Measurements from ENCODE around the gene AGBL4.

AGBL4 gene

DNA sequence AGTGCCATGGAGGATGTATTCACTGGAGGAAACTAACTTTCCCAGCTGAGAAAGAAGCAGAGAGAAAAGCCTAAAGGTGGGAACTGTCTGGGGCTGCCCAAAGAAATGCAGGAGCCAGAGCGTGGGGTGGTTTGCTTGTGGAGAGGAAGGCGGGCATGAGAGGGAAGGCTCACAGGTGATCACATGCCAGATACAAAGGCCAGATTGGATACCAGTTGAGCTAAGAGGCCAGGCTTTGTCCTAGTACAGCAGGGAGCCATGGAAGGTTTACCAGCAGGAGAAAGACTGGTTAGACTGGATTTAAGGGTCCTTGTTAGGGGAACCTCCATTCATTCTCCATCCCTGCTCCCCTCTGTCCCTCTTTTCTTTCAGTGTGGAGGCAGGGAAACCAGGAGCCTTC lies 1313.4 kb downstream of the AGBL4 start:
- Histone ChIP-seq H3K27ac (no peak overlapping the region), H3K9ac (no peak overlapping the region), H4K20me1 (no peaks in the 10 kb centered on the region), H3K4me1 (no peaks in the 10 kb centered on the region), H3K27me3 (no peaks in the 10 kb centered on the region), H3K4me3 (no peak overlapping the region), H3K4me2 (no peak overlapping the region), H3K36me3 (no peaks in the 10 kb centered on the region), H3K9me3 (replicated peaks in 1 of 11) (no peaks in the 10 kb centered on the region)
- no peak for TF ChIP-seq Cebpa-rat (IDR thresholded peaks at IDR 0.05)

DNA sequence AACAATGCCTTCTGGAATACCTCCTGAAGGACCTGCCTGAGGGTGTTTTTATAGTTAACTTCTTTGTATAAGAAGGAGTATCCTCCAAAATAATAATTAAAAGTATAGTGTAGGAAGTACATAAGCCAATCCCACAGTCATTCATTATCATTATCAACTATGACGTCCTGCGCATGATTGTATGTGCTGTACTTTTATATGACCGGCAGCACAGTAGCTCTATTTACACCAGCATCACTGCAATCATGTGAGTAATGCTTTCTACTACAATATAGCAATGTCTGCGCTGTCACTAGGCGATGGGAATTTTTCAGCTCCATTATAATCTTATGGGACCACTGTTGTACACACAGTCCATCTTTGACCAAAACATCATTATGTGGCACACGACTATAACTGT lies 1319.0 kb downstream of the AGBL4 start:
- Histone ChIP-seq H3K27me3 (no peaks in the 10 kb centered on the region), H3K4me1 (peaks cover 0 to 6% (median 0%) of the 10 kb centered on the region in 10 experiments; a peak in 5 of 20 replicates), H3K4me2 (no peak overlapping the region), H3K9me3 (replicated peaks in 1 of 11) (no peaks in the 10 kb centered on the region), H4K20me1 (no peaks in the 10 kb centered on the region), H3K4me3 (no peak overlapping the region), H3K27ac (no peak overlapping the region), H3K36me3 (no peaks in the 10 kb centered on the region), H3K9ac (no peak overlapping the region)
- TF ChIP-seq Cebpa-rat (IDR thresholded peaks at IDR 0.05) = no peak

DNA sequence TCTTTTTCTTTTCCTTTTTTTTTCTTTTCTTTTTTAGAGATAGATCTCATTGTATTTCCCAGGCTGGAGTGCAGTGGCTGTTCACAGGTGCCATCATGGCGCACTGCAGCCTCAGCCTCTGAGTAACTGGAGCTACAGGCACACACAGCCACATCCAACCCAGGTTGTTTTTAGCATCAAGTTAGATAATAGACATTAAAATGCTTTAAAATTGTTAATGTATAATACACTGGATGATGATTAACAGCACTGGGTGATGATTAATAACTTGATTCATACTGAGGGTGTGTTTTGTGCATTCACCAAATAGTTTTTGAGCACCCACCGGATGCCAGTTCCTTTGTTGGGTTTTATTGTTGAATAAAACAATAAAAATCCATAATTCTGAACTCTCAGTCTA lies 1322.3 kb downstream of the AGBL4 start:
- H3K27me3 ChIP-seq = no peaks in the 10 kb centered on the region
- H3K36me3 ChIP-seq = no peaks in the 10 kb centered on the region
- H3K9me3 ChIP-seq (replicated peaks in 1 of 11) = no peaks in the 10 kb centered on the region
- H3K4me2 ChIP-seq = no peak overlapping the region
- H3K27ac ChIP-seq = no peak overlapping the region
- no peak for TF ChIP-seq Cebpa-rat (IDR thresholded peaks at IDR 0.05)
- no peak overlapping the region for H3K9ac ChIP-seq
- no peak overlapping the region for H3K4me3 ChIP-seq
- H3K4me1 ChIP-seq = peaks cover 0 to 14% (median 6%) of the 10 kb centered on the region in 10 experiments; a peak in 13 of 20 replicates
- no peaks in the 10 kb centered on the region for H4K20me1 ChIP-seq

DNA sequence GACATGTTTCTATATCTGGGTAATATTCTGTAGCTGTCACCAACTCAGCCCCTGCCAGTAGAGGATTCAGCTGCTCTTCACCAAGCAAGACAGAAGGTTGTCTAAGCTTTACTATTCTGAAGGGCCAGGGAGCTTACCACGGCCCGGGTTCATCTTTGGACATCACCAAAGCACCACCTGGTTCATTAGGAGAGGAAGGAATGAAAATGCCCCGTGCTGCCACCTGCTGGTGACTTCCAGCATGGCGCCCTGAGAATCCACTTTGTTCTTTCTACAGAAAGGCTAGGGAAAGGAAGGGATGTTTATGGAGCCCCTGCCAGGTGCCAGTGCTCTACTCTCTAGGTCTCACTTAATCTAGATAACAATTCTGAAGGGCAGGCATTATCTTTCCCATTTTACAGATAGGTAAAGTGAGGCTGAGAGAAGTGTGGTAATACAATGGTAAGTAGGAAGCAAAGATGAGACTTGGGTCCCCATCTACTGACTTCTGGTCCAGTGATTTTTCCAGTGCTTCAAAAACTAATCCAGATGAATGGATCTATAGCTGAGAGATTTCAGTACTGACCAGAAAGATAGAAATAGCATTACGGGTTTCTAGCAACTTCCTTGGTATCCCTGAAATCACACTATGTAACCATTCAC lies 1326.6 kb downstream of the AGBL4 start:
- no peak for TF ChIP-seq Cebpa-rat (IDR thresholded peaks at IDR 0.05)
- no peaks in the 10 kb centered on the region for H3K27me3 ChIP-seq
- peak overlapping the region in 9 of 11 experiments; percentile 4 to 57 (median 23); a peak in 14 of 22 replicates for H3K4me2 ChIP-seq
- H3K36me3 ChIP-seq = no peaks in the 10 kb centered on the region
- no peak overlapping the region for H3K9ac ChIP-seq
- H3K4me1 ChIP-seq = peaks cover 0 to 37% (median 18%) of the 10 kb centered on the region in 10 experiments; a peak in 13 of 20 replicates
- H3K9me3 ChIP-seq (replicated peaks in 1 of 11) = no peaks in the 10 kb centered on the region
- no peaks in the 10 kb centered on the region for H4K20me1 ChIP-seq
- peak overlapping the region in 3 of 11 experiments; percentile 12 to 31 (median 27); a peak in 1 of 22 replicates for H3K27ac ChIP-seq
- no peak overlapping the region for H3K4me3 ChIP-seq

DNA sequence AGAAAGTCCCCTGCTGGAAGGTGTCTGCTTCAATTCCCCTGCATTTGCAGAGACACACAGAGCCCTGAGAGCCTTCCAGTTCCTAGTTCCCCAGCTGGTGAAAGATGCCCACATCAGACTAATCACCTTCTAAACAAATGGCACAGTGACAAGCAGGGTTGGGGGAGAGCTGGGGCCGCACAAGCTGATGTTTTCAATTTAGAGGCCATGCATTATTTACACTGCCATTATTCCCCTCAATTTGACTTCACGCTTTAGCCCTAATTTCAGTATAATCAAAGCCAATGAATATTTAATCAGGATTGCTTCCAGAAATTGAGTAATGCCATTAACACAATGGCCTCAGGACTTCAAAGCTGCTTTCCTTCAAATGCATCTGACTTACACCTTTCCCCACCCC lies 1328.6 kb downstream of the AGBL4 start:
- Histone ChIP-seq H3K4me2 (peak overlapping the region in 2 of 11 experiments; percentile 17 to 19; a peak in 2 of 22 replicates), H4K20me1 (no peaks in the 10 kb centered on the region), H3K4me3 (no peak overlapping the region), H3K27me3 (no peaks in the 10 kb centered on the region), H3K36me3 (no peaks in the 10 kb centered on the region), H3K9me3 (replicated peaks in 1 of 11) (no peaks in the 10 kb centered on the region), H3K4me1 (peaks cover 0 to 46% (median 20%) of the 10 kb centered on the region in 10 experiments; a peak in 13 of 20 replicates), H3K27ac (no peak overlapping the region), H3K9ac (no peak overlapping the region)
- TF ChIP-seq Cebpa-rat (IDR thresholded peaks at IDR 0.05) = no peak

- no peaks in the 10 kb centered on the region for H3K36me3 ChIP-seq
- 0 out of 22 replicates have a peak overlapping the region, but pooled peaks of 1 of the 11 experiments have one; percentile 9 for H3K4me2 ChIP-seq
- TF ChIP-seq Cebpa-rat (IDR thresholded peaks at IDR 0.05) = no peak
- H3K4me1 ChIP-seq = peaks cover 0 to 56% (median 21%) of the 10 kb centered on the region in 10 experiments; a peak in 14 of 20 replicates
- no peak overlapping the region for H3K9ac ChIP-seq
- H4K20me1 ChIP-seq = no peaks in the 10 kb centered on the region
- no peak overlapping the region for H3K27ac ChIP-seq
- H3K4me3 ChIP-seq = no peak overlapping the region
- no peaks in the 10 kb centered on the region for H3K9me3 ChIP-seq (replicated peaks in 1 of 11)
- H3K27me3 ChIP-seq = no peaks in the 10 kb centered on the region
Measured at GRCh38 chr1:48693674-48694320, 1330.0 kb downstream of the AGBL4 start.

- TF ChIP-seq Cebpa-rat (IDR thresholded peaks at IDR 0.05) = no peak
- Histone ChIP-seq H3K4me1 (peaks cover 0 to 62% (median 27%) of the 10 kb centered on the region in 10 experiments; a peak in 16 of 20 replicates), H3K4me3 (no peak overlapping the region)
Measured at GRCh38 chr1:48693180-48693579, 1330.6 kb downstream of the AGBL4 start.

DNA sequence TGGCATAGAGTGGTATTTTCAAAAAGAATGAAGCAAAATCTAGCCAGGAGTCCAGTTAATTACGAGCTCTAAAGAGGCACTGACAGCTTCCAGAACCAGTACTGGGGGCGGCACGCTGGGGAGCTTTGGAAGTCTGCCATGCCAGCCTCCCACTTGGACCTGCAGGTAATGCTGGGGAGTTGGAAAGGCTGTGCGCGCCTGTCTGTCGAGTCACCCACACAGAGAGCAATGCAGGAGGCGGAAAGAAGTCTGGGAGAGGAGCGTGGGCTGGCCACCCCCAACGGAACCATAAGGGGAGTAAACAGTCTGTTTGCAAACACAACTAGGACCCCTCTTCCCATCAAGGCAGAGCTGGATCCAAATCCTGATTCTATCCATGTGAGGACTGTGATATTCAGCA lies 1331.5 kb downstream of the AGBL4 start:
- Histone ChIP-seq H3K4me2 (no peak overlapping the region), H3K4me1 (peaks cover 0 to 71% (median 37%) of the 10 kb centered on the region in 10 experiments; a peak in 17 of 20 replicates), H3K27me3 (no peaks in the 10 kb centered on the region), H4K20me1 (no peaks in the 10 kb centered on the region), H3K9me3 (replicated peaks in 1 of 11) (no peaks in the 10 kb centered on the region), H3K4me3 (no peak overlapping the region), H3K9ac (no peak overlapping the region), H3K36me3 (no peaks in the 10 kb centered on the region), H3K27ac (no peak overlapping the region)
- no peak for TF ChIP-seq Cebpa-rat (IDR thresholded peaks at IDR 0.05)

More at GRCh38 chr1:48693180-48693579, 1330.6 kb downstream of the AGBL4 start:
- Histone ChIP-seq H3K9ac (no peak overlapping the region), H3K9me3 (replicated peaks in 1 of 11) (no peaks in the 10 kb centered on the region), H3K27me3 (no peaks in the 10 kb centered on the region), H3K4me2 (no peak overlapping the region), H3K36me3 (no peaks in the 10 kb centered on the region), H4K20me1 (no peaks in the 10 kb centered on the region), H3K27ac (no peak overlapping the region)

DNA sequence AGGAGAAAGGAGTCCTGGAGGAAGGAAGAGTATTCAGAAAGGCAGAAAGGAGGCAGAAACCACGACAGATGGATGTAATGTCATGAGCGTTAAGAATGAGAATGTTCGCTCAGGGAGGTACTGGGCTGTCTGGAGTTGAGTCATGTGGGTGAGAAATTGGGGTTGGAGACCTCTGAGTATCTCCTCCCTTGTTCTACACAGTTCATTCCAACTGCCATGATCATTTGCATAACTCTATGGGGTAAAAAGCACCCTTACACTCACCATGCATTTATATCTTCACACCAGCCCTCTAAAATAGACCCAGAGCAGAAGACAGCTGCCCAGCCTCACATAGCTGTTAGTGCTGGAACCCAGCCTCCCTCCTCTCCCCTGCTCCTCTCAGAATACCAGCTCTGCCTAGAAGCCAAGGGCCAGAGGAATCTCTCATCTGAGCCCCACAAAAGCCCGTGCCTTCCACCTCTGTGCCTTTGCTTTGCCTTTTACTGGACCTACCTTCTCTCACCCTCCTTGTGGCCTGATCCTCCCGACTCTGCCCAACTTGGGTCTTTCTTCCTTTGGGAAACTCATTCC lies 1332.2 kb downstream of the AGBL4 start:
- no peak for TF ChIP-seq Cebpa-rat (IDR thresholded peaks at IDR 0.05)

More for the DNA sequence above, 1332.2 kb downstream of the AGBL4 start:
- H4K20me1 ChIP-seq = no peaks in the 10 kb centered on the region
- H3K4me1 ChIP-seq = peaks cover 0 to 67% (median 34%) of the 10 kb centered on the region in 10 experiments; a peak in 17 of 20 replicates
- H3K9me3 ChIP-seq (replicated peaks in 1 of 11) = no peaks in the 10 kb centered on the region
- no peaks in the 10 kb centered on the region for H3K36me3 ChIP-seq
- H3K9ac ChIP-seq = no peak overlapping the region
- H3K27me3 ChIP-seq = no peaks in the 10 kb centered on the region
- peak overlapping the region in 2 of 11 experiments; percentile 2; a peak in 1 of 22 replicates for H3K4me2 ChIP-seq
- no peak overlapping the region for H3K27ac ChIP-seq
- no peak overlapping the region for H3K4me3 ChIP-seq

All from BLaER1 treated with 17β-estradiol and CSF1 and Interleukin-3, amounts not matched to agents 10 nM and 100 nM (cell line).